Ramos (cell line): ENCODE measurements around the gene VENTX.
"Not testable (repeated sequence)": the region's sequence is repeated elsewhere in the genome, so short reads cannot be mapped to it uniquely, and the experiment has no call there.

Source experiments
- in situ Hi-C: fragments of 300-500 bp; cut with MboI; formaldehyde crosslinking; loops from one replicate; pipeline ENCODE4 v1.14.3; 2022; ENCODE audit warnings: low sequenced_read_pairs; ENCODE audit not compliant: unreplicated experiment

The VENTX gene

GRCh38 chr10:133253361-133253955, 15.8 kb downstream of the VENTX start:
- in situ Hi-C loops = no loop called here

GRCh38 chr10:133254421-133255120, 16.9 kb downstream of the VENTX start:
- in situ Hi-C loops = no loop called here

- in situ Hi-C loops = no loop called here
Measured at GRCh38 chr10:133255323-133255722, 17.7 kb downstream of the VENTX start.

- in situ Hi-C loops = no loop called here
Measured at GRCh38 chr10:133257489-133258065, 19.9 kb downstream of the VENTX start.

- in situ Hi-C loops = no loop called here
Measured at GRCh38 chr10:133258066-133258817, 20.6 kb downstream of the VENTX start.

GRCh38 chr10:133258818-133259601, 21.4 kb downstream of the VENTX start:
- in situ Hi-C loops = no loop called here

- in situ Hi-C loops = no loop called here
Measured at GRCh38 chr10:133259602-133259989, 21.9 kb downstream of the VENTX start.

GRCh38 chr10:133260895-133261725, 23.5 kb downstream of the VENTX start:
- in situ Hi-C loops = no loop called here

GRCh38 chr10:133261726-133262325, 24.2 kb downstream of the VENTX start:
- in situ Hi-C loops = no loop called here

GRCh38 chr10:133262696-133263095, 25.0 kb downstream of the VENTX start:
- in situ Hi-C loops = no loop called here

GRCh38 chr10:133263674-133264073, 26.0 kb downstream of the VENTX start:
- in situ Hi-C loops = no loop called here

GRCh38 chr10:133264461-133264860, 26.8 kb downstream of the VENTX start:
- in situ Hi-C loops = no loop called here

GRCh38 chr10:133265052-133265451, 27.4 kb downstream of the VENTX start:
- in situ Hi-C loops = not testable (repeated sequence)

GRCh38 chr10:133266056-133266795, 28.6 kb downstream of the VENTX start:
- in situ Hi-C loops = no loop called here

- in situ Hi-C loops = no loop called here
Measured at GRCh38 chr10:133267293-133267692, 29.6 kb downstream of the VENTX start.

GRCh38 chr10:133267829-133268228, 30.2 kb downstream of the VENTX start:
- in situ Hi-C loops = no loop called here

- in situ Hi-C loops = no loop called here
Measured at GRCh38 chr10:133268532-133268931, 30.9 kb downstream of the VENTX start.

- in situ Hi-C loops = no loop called here
Measured at GRCh38 chr10:133269367-133269766, 31.7 kb downstream of the VENTX start.
